Ovary (tissue), 9 donors: ENCODE data around the gene ZNF292. TPM values are rescaled to one million over a fixed set of nuclear protein-coding genes. Genes with fewer than 3 reads are reported as not detected.

Experiments
- DNase-seq, 5 donors: peaks; one replicate each; pipeline ENCODE4 v3.0.0-alpha.2; 2019 to 2020
- H3K27ac ChIP-seq, 2 donors: fragments of 200-600 bp; one replicate each; pipeline versions ENCODE4 v1.5.1 to v1.8.0; 2019 to 2022
- H3K27me3 ChIP-seq: fragments of 200-600 bp; one replicate; pipeline ENCODE4 v1.8.0; 2022
- H3K36me3 ChIP-seq: fragments of 200-600 bp; sonication (generic); one replicate; pipeline ENCODE4 v1.5.1; 2019
- H3K4me1 ChIP-seq: one replicate; pipeline ENCODE4 v1.8.1; 2013; ENCODE audit warnings: mild to moderate bottlenecking, moderate library complexity; ENCODE audit not compliant: insufficient read depth
- H3K4me3 ChIP-seq: fragments of 200-600 bp; sonication (generic); one replicate; pipeline ENCODE4 v1.5.1; 2017
- H3K9me3 ChIP-seq, 2 donors: fragments of 200-600 bp in 1 of 2; sonication (generic) in 1 of 2; one replicate each; pipeline versions ENCODE4 v1.5.1 to v1.8.1; 2013 to 2019; ENCODE audit warnings: mild to moderate bottlenecking in 1 of 2, moderate library complexity in 1 of 2
- EP300 ChIP-seq: sonication (generic); formaldehyde crosslinking; IDR thresholded peaks from one replicate; pipeline ENCODE4 v1.6.1; 2017; ENCODE audit warnings: antibody characterized with exemption
- POLR2A ChIP-seq: fragments of 450-650 bp; IDR thresholded peaks from one replicate; pipeline ENCODE4 v1.6.1; 2017; ENCODE audit warnings: antibody characterized with exemption, mild to moderate bottlenecking, moderate library complexity
- WGBS, 3 donors: extraction: QIAGEN DNeasy Blood & Tissue Kit in 1 of 3; methylation state at CpG; one replicate each; pipeline versions ENCODE4 v1.1.5 to v1.1.7; 2013 to 2017; 5-methylcytosine and 5-hydroxymethylcytosine counted together
- intact Hi-C, 4 donors: fragments of 100-400 bp; cut with DNase I; formaldehyde crosslinking; loops; one replicate each; pipeline versions ENCODE4 v1.11.0 to v1.15.1; 2022 to 2023
- polyA plus RNA-seq, 2 donors: library from polyadenylated mRNA; stranded (reverse); fragments of 200-250 nt in 1 of 2; fragments of 350-450 nt in 1 of 2; fragmentation: Illumina TruSeq in 1 of 2; extraction: RNeasy Lipid Tissue Mini Kit (QIAGEN cat#74804) in 1 of 2; gene quantifications; one replicate each; pipeline ENCODE4 v1.2.3, GENCODE V29; 2013 to 2014
- total RNA-seq, 7 donors: library from RNA; depleted of rRNA in 2 of 7; stranded (reverse); fragments of >200 nt in 2 of 7; fragmentation: NEBNext Ultra II Directional in 3 of 7; extraction: Animal tissue kit (Norgen Biotek cat#: 25700) in 3 of 7; gene quantifications; one replicate each; pipeline versions ENCODE4 v1.1.0 to v1.2.4, GENCODE V29; 2016 to 2023
- TF ChIP-seq, protein P1 (sequence below), 3 donors: fragments of 450-650 bp in 2 of 3; fragments of 200-600 bp in 1 of 3; IDR thresholded peaks; one replicate each; pipeline versions ENCODE4 v1.5.1 to v1.8.0; 2016 to 2022; ENCODE audit warnings: antibody characterized with exemption in 3 of 3, mild to moderate bottlenecking in 1 of 3
- donor health status: DM: no; HTN: no; CAD: no; lungs with moderate emphysema.
- donor health status: DM: no; HTN: no; CAD: no.
- donor health status: Bipolar disorder and iron deficiency.
- donor health status: DM: yes; HTN: yes; CAD: no.
- donor health status: DM: no; HTN: no; CAD: no.
- donor health status: DM: yes; HTN: yes; CAD: no.

The ZNF292 gene
- total and polyA plus RNA-seq, 9 donors = 8.5 to 158 (median 76.9) TPM

DNA sequence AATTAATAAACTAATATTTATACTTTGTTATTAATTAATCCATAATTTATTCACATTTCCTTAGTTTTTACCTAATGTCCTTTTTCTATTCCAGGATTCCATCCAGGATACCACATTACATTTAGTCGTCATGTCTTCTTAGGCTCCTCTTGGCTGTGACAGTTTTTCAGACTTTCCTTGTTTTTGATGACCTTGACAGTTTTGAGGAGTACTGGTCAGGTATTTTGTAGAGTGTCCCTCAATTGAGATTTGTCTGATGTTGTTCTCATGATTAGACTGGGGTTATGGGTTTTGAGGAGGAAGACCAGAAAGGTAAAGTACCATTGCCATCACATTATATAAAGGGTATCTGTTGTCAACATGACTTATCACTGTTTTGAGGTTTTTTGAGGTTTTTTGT, 67.3 kb downstream of the ZNF292 start:
- H3K36me3 ChIP-seq = no peaks in the 10 kb centered on the region
- intact Hi-C loops = no loop called here
- no peak for DNase-seq
- H3K27ac ChIP-seq = no peak overlapping the region
- no peaks in the 10 kb centered on the region for H3K27me3 ChIP-seq
- no peak for TF ChIP-seq POLR2A
- no peak for TF ChIP-seq EP300
- TF ChIP-seq, protein P1, sequence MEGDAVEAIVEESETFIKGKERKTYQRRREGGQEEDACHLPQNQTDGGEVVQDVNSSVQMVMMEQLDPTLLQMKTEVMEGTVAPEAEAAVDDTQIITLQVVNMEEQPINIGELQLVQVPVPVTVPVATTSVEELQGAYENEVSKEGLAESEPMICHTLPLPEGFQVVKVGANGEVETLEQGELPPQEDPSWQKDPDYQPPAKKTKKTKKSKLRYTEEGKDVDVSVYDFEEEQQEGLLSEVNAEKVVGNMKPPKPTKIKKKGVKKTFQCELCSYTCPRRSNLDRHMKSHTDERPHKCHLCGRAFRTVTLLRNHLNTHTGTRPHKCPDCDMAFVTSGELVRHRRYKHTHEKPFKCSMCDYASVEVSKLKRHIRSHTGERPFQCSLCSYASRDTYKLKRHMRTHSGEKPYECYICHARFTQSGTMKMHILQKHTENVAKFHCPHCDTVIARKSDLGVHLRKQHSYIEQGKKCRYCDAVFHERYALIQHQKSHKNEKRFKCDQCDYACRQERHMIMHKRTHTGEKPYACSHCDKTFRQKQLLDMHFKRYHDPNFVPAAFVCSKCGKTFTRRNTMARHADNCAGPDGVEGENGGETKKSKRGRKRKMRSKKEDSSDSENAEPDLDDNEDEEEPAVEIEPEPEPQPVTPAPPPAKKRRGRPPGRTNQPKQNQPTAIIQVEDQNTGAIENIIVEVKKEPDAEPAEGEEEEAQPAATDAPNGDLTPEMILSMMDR (IDR thresholded peaks at IDR 0.05) = no peak
- 93 to 100% (median 99%) methylated on average over 1 of the region's 1 CpG for WGBS, 3 donors
- no peaks in the 10 kb centered on the region for H3K4me1 ChIP-seq
- no peak overlapping the region for H3K4me3 ChIP-seq
- no peaks in the 10 kb centered on the region for H3K9me3 ChIP-seq

DNA sequence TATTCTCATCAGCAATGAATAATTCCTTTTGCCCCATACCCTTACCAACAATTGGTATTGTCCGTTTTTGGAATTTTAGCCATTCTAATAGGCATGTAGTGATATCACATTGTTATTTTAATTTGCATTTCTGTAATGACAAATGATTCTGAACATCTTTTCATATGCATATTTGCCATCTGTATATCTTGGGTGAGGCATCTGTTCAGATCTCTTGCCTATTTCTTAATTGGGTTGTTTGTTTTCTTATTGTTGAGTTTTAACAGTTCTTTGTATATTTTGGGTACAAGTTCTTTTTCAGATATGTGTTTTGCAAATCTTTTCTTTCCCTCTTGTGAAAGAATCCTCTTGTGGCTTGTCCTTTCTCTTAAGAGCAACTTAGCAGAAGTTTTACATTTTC, 69.6 kb downstream of the ZNF292 start:
- H3K4me1 ChIP-seq = no peaks in the 10 kb centered on the region
- DNase-seq = no peak
- TF ChIP-seq, protein P1 (IDR thresholded peaks at IDR 0.05) = no peak
- no peaks in the 10 kb centered on the region for H3K36me3 ChIP-seq
- no peaks in the 10 kb centered on the region for H3K27me3 ChIP-seq
- intact Hi-C loops = no loop called here
- no peak overlapping the region for H3K4me3 ChIP-seq
- no peaks in the 10 kb centered on the region for H3K9me3 ChIP-seq
- H3K27ac ChIP-seq = no peak overlapping the region
- WGBS, 3 donors = 89 to 94% (median 90%) methylated on average over 1 of the region's 1 CpG

DNA sequence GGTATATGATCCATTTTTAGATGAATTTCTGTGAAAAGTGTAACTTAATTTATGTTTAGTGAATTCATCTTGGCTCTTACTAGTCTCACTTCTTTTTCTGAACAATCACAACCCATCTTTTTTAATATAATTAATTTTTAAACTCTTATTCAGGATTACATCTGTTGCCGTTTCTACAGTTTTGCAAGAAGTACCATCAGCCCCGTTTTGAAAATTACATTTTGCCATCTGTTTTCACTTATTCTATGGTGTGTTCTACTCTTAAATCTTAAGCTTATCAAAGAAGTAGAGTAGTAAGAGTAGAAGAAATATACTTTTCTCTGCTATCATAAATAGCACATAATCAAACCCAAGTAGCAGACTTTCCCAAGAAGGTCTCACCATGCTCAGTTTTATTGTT, 70.1 kb downstream of the ZNF292 start:
- Histone ChIP-seq H3K4me1 (no peaks in the 10 kb centered on the region), H3K4me3 (no peak overlapping the region), H3K36me3 (no peaks in the 10 kb centered on the region), H3K27ac (no peak overlapping the region), H3K9me3 (no peaks in the 10 kb centered on the region), H3K27me3 (no peaks in the 10 kb centered on the region)
- TF ChIP-seq EP300 (no peak), POLR2A (no peak)
- TF ChIP-seq, protein P1 (IDR thresholded peaks at IDR 0.05) = no peak
- intact Hi-C loops = no loop called here
- 71 to 83% (median 78%) methylated on average over 2 of the region's 2 CpGs for WGBS, 3 donors
- no peak for DNase-seq

DNA sequence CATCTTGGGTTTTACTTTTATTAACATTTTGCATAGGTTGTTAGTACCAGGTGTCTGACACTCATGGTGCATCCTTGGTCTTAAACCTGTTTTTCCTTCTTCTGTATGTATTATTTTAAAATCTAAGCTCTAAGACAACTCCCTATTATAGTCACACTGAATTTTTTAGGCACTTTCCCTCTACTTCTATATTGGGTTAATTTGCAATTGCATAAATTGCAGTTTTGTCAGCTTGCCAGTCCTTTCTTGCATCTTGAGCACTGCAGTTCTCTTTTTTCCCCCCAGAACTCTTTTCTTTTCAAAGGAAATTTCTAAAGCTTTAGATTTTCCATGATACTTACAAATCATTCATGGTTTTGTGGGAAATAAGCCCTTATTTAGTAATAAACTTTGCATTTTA, 70.6 kb downstream of the ZNF292 start:
- TF ChIP-seq, protein P1 (IDR thresholded peaks at IDR 0.05) = no peak
- no peak for TF ChIP-seq POLR2A

DNA sequence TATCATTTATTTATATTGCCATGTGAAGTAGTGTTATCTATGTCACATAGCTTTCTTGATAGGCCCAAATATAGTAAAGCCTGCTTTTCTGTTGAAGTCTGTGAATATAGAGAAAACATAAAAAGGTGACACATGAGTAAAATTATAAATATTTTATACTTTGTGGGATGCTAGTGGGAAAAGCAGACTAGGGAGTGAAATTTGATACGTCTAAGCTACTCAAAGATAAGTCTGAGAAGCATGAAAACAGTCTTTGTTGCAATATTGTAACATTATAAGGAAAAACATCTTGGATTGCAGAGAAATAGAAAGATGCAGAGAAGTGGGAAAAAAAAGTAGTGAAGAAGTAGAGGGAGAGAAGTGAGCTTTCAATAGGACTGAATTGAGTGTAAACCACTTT, 75.4 kb downstream of the ZNF292 start:
- intact Hi-C loops = no loop called here
- Histone ChIP-seq H3K4me3 (no peak overlapping the region), H3K4me1 (no peaks in the 10 kb centered on the region), H3K36me3 (no peaks in the 10 kb centered on the region), H3K27me3 (no peaks in the 10 kb centered on the region), H3K27ac (no peak overlapping the region), H3K9me3 (no peaks in the 10 kb centered on the region)
- TF ChIP-seq, protein P1 (IDR thresholded peaks at IDR 0.05) = no peak
- 18 to 47% (median 36%) methylated on average over 1 of the region's 1 CpG for WGBS, 3 donors
- no peak for DNase-seq

More for the DNA sequence above, 70.6 kb downstream of the ZNF292 start:
- no peak overlapping the region for H3K4me3 ChIP-seq
- no peak for DNase-seq
- H3K27ac ChIP-seq = no peak overlapping the region
- no peaks in the 10 kb centered on the region for H3K27me3 ChIP-seq
- no peaks in the 10 kb centered on the region for H3K9me3 ChIP-seq
- no peaks in the 10 kb centered on the region for H3K4me1 ChIP-seq
- H3K36me3 ChIP-seq = no peaks in the 10 kb centered on the region
- intact Hi-C loops = no loop called here
